ENCODE measurements around the gene MYO1C. TPM values are rescaled to one million over a fixed set of nuclear protein-coding genes. Genes with fewer than 3 reads are reported as not detected.

MYO1C gene
- total and polyA plus RNA-seq, 9 of the 15 experiments (the other 6 are each of a cell fraction or from before 2014, with no cell fraction given), result 0.46 to 32.5 (median 11.6) TPM

- TF ChIP-seq ZNF780A (CRISPR knock-in tag; IDR thresholded peaks at IDR 0.05) (no peak), E4F1 (CRISPR knock-in tag; IDR thresholded peaks at IDR 0.05; ENCODE audit: borderline replicate concordance) (no peak), PRDM10 (IDR thresholded peaks at IDR 0.05; ENCODE audit: partially characterized antibody) (no peak), MITF (IDR thresholded peaks at IDR 0.05) (peak; percentile 41; the same call in 1 of the 2 replicates), ILK (tag; IDR thresholded peaks at IDR 0.05; ENCODE audit: borderline replicate concordance, low read depth) (no peak), ZNF584 (CRISPR knock-in tag; IDR thresholded peaks at IDR 0.05; ENCODE audit: low read depth) (no peak)
Measured at GRCh38 chr17:1487939-1488825, 4.3 kb downstream of the MYO1C start (continued).
